ENCODE data around the gene PGAM1. TPM values are rescaled to one million over a fixed set of nuclear protein-coding genes. Genes with fewer than 3 reads are reported as not detected.

Gene PGAM1
- polyA plus RNA-seq, 1 of the 3 experiments (the other 2 are of a cell fraction), result 398 TPM

DNA sequence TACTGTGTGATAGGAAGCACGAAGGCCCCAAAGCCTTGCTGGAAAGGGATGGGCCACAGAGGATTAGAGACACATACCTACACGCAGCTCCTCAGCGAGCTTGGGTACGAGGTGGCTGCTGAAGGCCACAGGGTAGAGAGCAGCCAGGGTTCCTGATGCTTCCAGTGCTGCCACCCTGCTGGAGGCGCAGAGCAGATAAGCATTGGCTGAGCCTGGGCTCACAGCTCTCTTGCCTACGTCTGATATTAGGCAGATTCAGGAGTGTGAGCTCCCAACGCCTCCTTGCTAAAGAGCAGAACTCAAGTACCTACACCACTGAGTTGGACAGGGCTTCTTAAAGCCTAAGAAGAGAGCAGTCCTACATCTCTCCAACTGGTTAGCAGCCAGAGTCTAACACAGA lies 40.0 kb downstream of the PGAM1 start:
- Histone ChIP-seq H3F3A (replicated peaks; ENCODE audit: insufficient read depth) (peaks cover 27% of the 10 kb centered on the region), H3K79me2 (ENCODE audit: insufficient read depth) (no peaks in the 10 kb centered on the region), H3K27me3 (ENCODE audit: insufficient read depth) (no peaks in the 10 kb centered on the region), H3K4me3 (ENCODE audit: low read depth in 2 of 2, low read length in 1 of 2) (no peak overlapping the region), H2AFZ (ENCODE audit: low read depth) (no peak overlapping the region), H4K20me1 (ENCODE audit: insufficient read depth) (0 out of 2 replicates have a peak, but pooled peaks cover 7% of the 10 kb centered on the region), H3K4me2 (no peak overlapping the region), H3K9me2 (no peaks in the 10 kb centered on the region), H3K36me3 (replicated peaks in 1 of 2; ENCODE audit: control insufficient read depth in 1 of 2, insufficient read depth in 2 of 2, low read length in 1 of 2) (peaks cover 63 to 69% of the 10 kb centered on the region in 2 experiments), H3K9me3 (no peaks in the 10 kb centered on the region), H3K27ac (ENCODE audit: low read depth in 2 of 2, low read length in 1 of 2) (0 out of 4 replicates have a peak overlapping the region, but pooled peaks of 1 of the 2 experiments have one; percentile 19), H3K4me1 (ENCODE audit: control insufficient read depth in 1 of 2, insufficient read depth in 2 of 2, low read depth in 1 of 2, low read length in 1 of 2) (peaks cover 0 to 4% of the 10 kb centered on the region in 2 experiments; a peak in 2 of 4 replicates), H3K9ac (no peak overlapping the region)
- no peak for TF ChIP-seq RAD21 (IDR thresholded peaks at IDR 0.05; ENCODE audit: low read length)
- TF ChIP-seq, protein P1, sequence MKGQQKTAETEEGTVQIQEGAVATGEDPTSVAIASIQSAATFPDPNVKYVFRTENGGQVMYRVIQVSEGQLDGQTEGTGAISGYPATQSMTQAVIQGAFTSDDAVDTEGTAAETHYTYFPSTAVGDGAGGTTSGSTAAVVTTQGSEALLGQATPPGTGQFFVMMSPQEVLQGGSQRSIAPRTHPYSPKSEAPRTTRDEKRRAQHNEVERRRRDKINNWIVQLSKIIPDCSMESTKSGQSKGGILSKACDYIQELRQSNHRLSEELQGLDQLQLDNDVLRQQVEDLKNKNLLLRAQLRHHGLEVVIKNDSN (IDR thresholded peaks at IDR 0.05; ENCODE audit: borderline replicate concordance, low read depth), result no peak
- TF ChIP-seq, protein P2, sequence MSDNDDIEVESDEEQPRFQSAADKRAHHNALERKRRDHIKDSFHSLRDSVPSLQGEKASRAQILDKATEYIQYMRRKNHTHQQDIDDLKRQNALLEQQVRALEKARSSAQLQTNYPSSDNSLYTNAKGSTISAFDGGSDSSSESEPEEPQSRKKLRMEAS (IDR thresholded peaks at IDR 0.05; ENCODE audit: low read depth), result no peak
- TF ChIP-seq SMC3 (IDR thresholded peaks at IDR 0.05; ENCODE audit: low read depth, low read length), result no peak
- no peak for TF ChIP-seq YY1 (IDR thresholded peaks at IDR 0.05; ENCODE audit: low read depth)
- no peak for TF ChIP-seq TEAD4 (IDR thresholded peaks at IDR 0.05; ENCODE audit: borderline replicate concordance, insufficient read depth)
- no peak for TF ChIP-seq FOXJ3 (CRISPR knock-in tag; IDR thresholded peaks at IDR 0.05)
- TF ChIP-seq, protein P3, sequence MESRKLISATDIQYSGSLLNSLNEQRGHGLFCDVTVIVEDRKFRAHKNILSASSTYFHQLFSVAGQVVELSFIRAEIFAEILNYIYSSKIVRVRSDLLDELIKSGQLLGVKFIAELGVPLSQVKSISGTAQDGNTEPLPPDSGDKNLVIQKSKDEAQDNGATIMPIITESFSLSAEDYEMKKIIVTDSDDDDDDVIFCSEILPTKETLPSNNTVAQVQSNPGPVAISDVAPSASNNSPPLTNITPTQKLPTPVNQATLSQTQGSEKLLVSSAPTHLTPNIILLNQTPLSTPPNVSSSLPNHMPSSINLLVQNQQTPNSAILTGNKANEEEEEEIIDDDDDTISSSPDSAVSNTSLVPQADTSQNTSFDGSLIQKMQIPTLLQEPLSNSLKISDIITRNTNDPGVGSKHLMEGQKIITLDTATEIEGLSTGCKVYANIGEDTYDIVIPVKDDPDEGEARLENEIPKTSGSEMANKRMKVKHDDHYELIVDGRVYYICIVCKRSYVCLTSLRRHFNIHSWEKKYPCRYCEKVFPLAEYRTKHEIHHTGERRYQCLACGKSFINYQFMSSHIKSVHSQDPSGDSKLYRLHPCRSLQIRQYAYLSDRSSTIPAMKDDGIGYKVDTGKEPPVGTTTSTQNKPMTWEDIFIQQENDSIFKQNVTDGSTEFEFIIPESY (IDR thresholded peaks at IDR 0.05; ENCODE audit: borderline replicate concordance, low read depth), result no peak
- TF ChIP-seq TCF12 (IDR thresholded peaks at IDR 0.05), result no peak
- no peak for TF ChIP-seq EP300 (IDR thresholded peaks at IDR 0.05; ENCODE audit: borderline replicate concordance in 1 of 2, low read depth in 1 of 2, low read length in 1 of 2)
- ChIA-PET CTCF (interaction anchor here (1.7 to 8.7 kb wide), 4 partner anchors 9 to 106 kb away, joined by 7 to 132 read pairs (median 9); partner anchors contain the start of gene ANKRD2), POLR2A (interaction anchor here (0.6 kb wide), 1 partner anchor 12 kb away, joined by 3 read pairs; no protein-coding TSS in a partner anchor)
- no peak for DNase-seq
- WGBS (ENCODE audit: low lambda C conversion rate), result 96% methylated on average over 4 of the region's 7 CpGs

- peaks cover 27% of the 10 kb centered on the region for H3F3A ChIP-seq (replicated peaks; ENCODE audit: insufficient read depth)
- H4K20me1 ChIP-seq (ENCODE audit: insufficient read depth), result 0 out of 2 replicates have a peak, but pooled peaks cover 7% of the 10 kb centered on the region
- H3K27ac ChIP-seq (ENCODE audit: low read depth in 2 of 2, low read length in 1 of 2), result peak overlapping the region in 1 of 2 experiments; percentile 19; a peak in 1 of 4 replicates
- H3K9ac ChIP-seq, result no peak overlapping the region
- H3K36me3 ChIP-seq (replicated peaks in 1 of 2; ENCODE audit: control insufficient read depth in 1 of 2, insufficient read depth in 2 of 2, low read length in 1 of 2), result peaks cover 61 to 65% of the 10 kb centered on the region in 2 experiments
- POLR2A ChIA-PET, result no interaction called here
- no peaks in the 10 kb centered on the region for H3K27me3 ChIP-seq (ENCODE audit: insufficient read depth)
- H3K9me3 ChIP-seq, result no peaks in the 10 kb centered on the region
- H3K4me3 ChIP-seq (ENCODE audit: low read depth in 2 of 2, low read length in 1 of 2), result no peak overlapping the region
- H3K9me2 ChIP-seq, result no peaks in the 10 kb centered on the region
- TF ChIP-seq FOXJ3 (CRISPR knock-in tag; IDR thresholded peaks at IDR 0.05), result no peak
- TF ChIP-seq JUND (IDR thresholded peaks at IDR 0.05), result 0 out of 2 replicates have a peak, but pooled peaks have one; percentile 12
- TF ChIP-seq, protein P4, sequence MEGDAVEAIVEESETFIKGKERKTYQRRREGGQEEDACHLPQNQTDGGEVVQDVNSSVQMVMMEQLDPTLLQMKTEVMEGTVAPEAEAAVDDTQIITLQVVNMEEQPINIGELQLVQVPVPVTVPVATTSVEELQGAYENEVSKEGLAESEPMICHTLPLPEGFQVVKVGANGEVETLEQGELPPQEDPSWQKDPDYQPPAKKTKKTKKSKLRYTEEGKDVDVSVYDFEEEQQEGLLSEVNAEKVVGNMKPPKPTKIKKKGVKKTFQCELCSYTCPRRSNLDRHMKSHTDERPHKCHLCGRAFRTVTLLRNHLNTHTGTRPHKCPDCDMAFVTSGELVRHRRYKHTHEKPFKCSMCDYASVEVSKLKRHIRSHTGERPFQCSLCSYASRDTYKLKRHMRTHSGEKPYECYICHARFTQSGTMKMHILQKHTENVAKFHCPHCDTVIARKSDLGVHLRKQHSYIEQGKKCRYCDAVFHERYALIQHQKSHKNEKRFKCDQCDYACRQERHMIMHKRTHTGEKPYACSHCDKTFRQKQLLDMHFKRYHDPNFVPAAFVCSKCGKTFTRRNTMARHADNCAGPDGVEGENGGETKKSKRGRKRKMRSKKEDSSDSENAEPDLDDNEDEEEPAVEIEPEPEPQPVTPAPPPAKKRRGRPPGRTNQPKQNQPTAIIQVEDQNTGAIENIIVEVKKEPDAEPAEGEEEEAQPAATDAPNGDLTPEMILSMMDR (IDR thresholded peaks at IDR 0.05), result no peak
- TF ChIP-seq TCF12 (IDR thresholded peaks at IDR 0.05), result peak; percentile 9; the same call in 1 of the 2 replicates
- DNase-seq, result no peak
- CTCF ChIA-PET, result interaction anchor here (1.4 to 8.7 kb wide), 3 partner anchors 9 to 105 kb away, joined by 5 to 132 read pairs (median 7); partner anchors contain the start of gene ANKRD2
- no peak overlapping the region for H3K4me2 ChIP-seq
- 81% methylated on average over 4 of the region's 4 CpGs for WGBS (ENCODE audit: low lambda C conversion rate)
- no peak overlapping the region for H2AFZ ChIP-seq (ENCODE audit: low read depth)
- peaks cover 0 to 4% of the 10 kb centered on the region in 2 experiments; a peak in 2 of 4 replicates for H3K4me1 ChIP-seq (ENCODE audit: control insufficient read depth in 1 of 2, insufficient read depth in 2 of 2, low read depth in 1 of 2, low read length in 1 of 2)
- H3K79me2 ChIP-seq (ENCODE audit: insufficient read depth), result no peaks in the 10 kb centered on the region
Measured at GRCh38 chr10:97466755-97467154, 40.8 kb downstream of the PGAM1 start.

All from SK-N-SH (cell line).